ENCODE results near the gene ILDR2.

ILDR2 gene

DNA sequence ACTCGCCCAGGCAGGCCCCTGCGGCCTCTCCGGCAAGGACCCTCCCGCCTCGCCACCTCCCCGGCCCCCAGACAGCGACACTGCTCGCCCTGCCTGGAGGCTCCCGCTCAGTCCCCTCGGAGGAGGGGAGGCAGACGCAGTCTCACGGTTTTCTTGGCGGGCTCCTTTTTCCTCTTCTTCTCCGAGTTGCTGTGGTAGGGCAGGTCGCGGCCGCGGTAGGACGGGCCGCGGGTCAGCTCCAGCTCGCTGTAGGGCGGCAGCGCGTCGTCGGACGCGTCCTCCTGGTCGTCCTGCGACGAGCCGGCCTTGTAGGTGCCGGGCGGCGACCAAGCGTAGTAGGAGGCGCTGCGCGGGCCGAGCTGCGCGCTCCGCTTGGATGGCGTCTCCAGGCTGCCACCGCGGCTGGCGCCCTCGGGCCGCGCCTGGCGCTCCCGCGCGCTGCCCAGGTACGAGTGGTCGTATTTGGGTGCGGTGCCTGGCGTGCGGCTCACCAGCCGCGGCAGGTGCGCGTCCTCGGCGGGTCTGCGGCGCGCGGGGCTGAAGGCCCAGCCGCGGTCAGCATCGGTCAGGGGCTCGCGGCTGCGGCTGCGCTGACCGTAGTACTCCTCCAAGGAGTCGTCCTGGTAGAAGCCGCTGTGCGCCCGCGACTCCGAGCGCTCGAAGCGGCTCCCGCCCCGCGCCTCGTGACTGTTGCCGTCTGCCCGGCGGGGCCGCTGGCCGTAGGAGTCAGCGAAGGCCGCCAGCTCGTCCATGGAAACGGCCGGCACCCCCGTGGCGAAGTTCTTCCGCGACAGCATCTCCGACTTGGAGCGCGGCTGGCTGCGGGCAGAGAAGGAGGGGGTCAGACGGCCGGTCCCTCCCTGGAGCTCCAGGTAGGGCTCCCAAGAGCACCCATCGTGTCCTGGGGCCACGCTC, 54.5 kb downstream of the ILDR2 start (continued):
- TF ChIP-seq ZNF830 (tag by site-specific recombination; IDR thresholded peaks at IDR 0.05; ENCODE audit: low read depth): no peak
- TF ChIP-seq, protein P1, sequence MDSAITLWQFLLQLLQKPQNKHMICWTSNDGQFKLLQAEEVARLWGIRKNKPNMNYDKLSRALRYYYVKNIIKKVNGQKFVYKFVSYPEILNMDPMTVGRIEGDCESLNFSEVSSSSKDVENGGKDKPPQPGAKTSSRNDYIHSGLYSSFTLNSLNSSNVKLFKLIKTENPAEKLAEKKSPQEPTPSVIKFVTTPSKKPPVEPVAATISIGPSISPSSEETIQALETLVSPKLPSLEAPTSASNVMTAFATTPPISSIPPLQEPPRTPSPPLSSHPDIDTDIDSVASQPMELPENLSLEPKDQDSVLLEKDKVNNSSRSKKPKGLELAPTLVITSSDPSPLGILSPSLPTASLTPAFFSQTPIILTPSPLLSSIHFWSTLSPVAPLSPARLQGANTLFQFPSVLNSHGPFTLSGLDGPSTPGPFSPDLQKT (IDR thresholded peaks at IDR 0.05; ENCODE audit: borderline replicate concordance, low read depth, low read length): no peak
- TF ChIP-seq FEZF1 (tag by site-specific recombination; IDR thresholded peaks at IDR 0.05): no peak
- no peak for TF ChIP-seq HOXC10 (CRISPR knock-in tag; IDR thresholded peaks at IDR 0.05)
- TF ChIP-seq, protein P2, sequence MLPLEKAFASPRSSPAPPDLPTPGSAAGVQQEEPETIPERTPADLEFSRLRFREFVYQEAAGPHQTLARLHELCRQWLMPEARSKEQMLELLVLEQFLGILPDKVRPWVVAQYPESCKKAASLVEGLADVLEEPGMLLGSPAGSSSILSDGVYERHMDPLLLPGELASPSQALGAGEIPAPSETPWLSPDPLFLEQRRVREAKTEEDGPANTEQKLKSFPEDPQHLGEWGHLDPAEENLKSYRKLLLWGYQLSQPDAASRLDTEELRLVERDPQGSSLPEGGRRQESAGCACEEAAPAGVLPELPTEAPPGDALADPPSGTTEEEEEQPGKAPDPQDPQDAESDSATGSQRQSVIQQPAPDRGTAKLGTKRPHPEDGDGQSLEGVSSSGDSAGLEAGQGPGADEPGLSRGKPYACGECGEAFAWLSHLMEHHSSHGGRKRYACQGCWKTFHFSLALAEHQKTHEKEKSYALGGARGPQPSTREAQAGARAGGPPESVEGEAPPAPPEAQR (tag by site-specific recombination; IDR thresholded peaks at IDR 0.05): no peak
- TF ChIP-seq GLIS2 (tag by site-specific recombination; IDR thresholded peaks at IDR 0.05): no peak
- TF ChIP-seq ZBTB1 (tag by site-specific recombination; IDR thresholded peaks at IDR 0.05): no peak
- TF ChIP-seq KLF8 (tag by site-specific recombination; IDR thresholded peaks at IDR 0.05): no peak
- no peak for TF ChIP-seq PRDM1 (tag by site-specific recombination; IDR thresholded peaks at IDR 0.05)
- TF ChIP-seq ZEB2 (tag by site-specific recombination; IDR thresholded peaks at IDR 0.05): no peak

DNA sequence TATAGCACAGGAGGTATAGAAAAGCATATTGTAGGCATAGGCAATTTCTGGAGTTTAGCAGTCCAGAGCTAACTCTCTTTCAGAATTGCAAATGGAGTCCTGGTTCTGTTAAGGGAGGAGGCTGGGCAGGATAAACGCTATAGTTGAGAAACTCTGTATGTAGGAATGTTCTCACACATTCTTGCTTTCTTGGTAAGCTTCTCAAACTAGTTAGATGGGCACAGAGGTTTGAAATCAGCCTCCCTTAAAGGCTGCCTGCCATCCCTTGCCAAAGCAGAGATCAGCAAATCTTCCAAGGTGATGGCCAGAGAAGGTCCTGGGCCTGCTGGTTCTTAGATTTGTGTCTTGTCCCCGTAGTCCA, 56.4 kb downstream of the ILDR2 start:
- CTCF ChIA-PET: interaction anchor here (2.0 to 18.5 kb wide), 2 partner anchors 9 to 138 kb away, joined by 12 to 702 read pairs; no protein-coding TSS in a partner anchor

DNA sequence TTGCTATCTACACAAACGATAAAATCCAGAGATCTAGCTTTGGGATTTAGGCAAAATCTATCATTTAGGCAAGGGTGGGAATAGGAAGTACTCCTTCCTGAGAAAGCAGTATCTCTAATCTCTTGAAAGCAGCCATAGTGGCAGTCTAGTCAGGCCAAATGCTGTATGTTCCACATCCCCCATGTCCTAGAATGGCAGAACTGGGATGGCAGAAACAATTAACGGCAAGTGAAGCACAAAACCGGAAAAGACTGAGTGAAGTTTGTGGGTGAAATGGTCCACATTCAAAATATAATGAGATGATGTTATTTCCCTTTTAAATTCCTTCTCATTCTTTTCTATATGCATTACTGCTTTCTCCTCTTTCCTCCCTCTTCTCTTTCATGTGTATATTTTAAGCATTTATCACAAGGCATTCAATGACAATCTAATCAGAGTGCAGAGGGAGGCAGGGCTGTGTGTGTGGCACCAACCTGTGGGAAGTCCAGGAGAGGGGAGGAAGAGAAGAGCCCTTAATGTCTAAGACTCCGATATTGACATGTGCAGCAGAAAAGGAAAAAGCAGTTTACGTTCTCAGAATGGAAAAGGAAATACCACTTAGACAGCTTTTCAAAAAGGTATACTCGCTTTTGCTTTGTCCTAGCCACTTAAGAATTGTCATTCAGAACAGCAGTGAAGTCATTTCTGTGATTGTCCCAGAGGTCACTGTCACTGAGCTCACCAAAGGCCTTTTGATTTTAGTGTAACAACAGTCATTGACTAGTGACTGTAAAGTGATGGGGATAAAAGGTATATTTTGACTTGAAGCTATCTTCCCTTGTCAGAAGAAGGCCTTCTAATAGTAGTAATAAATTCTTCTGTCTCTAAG, 57.0 kb downstream of the ILDR2 start:
- H3K27ac ChIP-seq (ENCODE audit: extremely low read depth, low read depth, low read length): no peak overlapping the region
- no peaks in the 10 kb centered on the region for H3K9me3 ChIP-seq (ENCODE audit: control insufficient read depth, insufficient read depth, low read depth, low read length)
- no peaks in the 10 kb centered on the region for H3K4me1 ChIP-seq (ENCODE audit: control insufficient read depth, insufficient read depth, low read length)
- no peak overlapping the region for H3K4me3 ChIP-seq (ENCODE audit: low read depth, low read length)
- no peaks in the 10 kb centered on the region for H3K36me3 ChIP-seq (ENCODE audit: control insufficient read depth in 2 of 2, insufficient read depth in 1 of 2, low read length in 2 of 2)
- ChIA-PET POLR2A (interaction anchor here (1.0 kb wide), 1 partner anchor 141 kb away, joined by 4 read pairs; no protein-coding TSS in a partner anchor), CTCF (interaction anchor here (2.0 to 18.5 kb wide), 2 partner anchors 9 to 139 kb away, joined by 12 to 702 read pairs; no protein-coding TSS in a partner anchor)
- TF ChIP-seq ZNF768 (tag by site-specific recombination; IDR thresholded peaks at IDR 0.05) (no peak), KLF7 (tag by site-specific recombination; IDR thresholded peaks at IDR 0.05; ENCODE audit: borderline replicate concordance) (no peak)
- TF ChIP-seq, protein P3, sequence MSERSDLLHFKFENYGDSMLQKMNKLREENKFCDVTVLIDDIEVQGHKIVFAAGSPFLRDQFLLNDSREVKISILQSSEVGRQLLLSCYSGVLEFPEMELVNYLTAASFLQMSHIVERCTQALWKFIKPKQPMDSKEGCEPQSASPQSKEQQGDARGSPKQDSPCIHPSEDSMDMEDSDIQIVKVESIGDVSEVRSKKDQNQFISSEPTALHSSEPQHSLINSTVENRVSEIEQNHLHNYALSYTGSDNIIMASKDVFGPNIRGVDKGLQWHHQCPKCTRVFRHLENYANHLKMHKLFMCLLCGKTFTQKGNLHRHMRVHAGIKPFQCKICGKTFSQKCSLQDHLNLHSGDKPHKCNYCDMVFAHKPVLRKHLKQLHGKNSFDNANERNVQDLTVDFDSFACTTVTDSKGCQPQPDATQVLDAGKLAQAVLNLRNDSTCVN (tag by site-specific recombination; optimal IDR thresholded peaks at IDR 0.05): no peak

More for the DNA sequence above, 56.4 kb downstream of the ILDR2 start:
- POLR2A ChIA-PET: interaction anchor here (1.0 kb wide), 1 partner anchor 140 kb away, joined by 4 read pairs; no protein-coding TSS in a partner anchor
- TF ChIP-seq ZNF2 (tag by site-specific recombination; IDR thresholded peaks at IDR 0.05) (no peak), ZSCAN30 (tag by site-specific recombination; IDR thresholded peaks at IDR 0.05) (no peak)
- no peak overlapping the region for H3K27ac ChIP-seq (ENCODE audit: extremely low read depth, low read depth, low read length)
- no peak overlapping the region for H3K4me3 ChIP-seq (ENCODE audit: low read depth, low read length)
- H3K36me3 ChIP-seq (ENCODE audit: control insufficient read depth in 2 of 2, insufficient read depth in 1 of 2, low read length in 2 of 2): no peaks in the 10 kb centered on the region
- no peaks in the 10 kb centered on the region for H3K9me3 ChIP-seq (ENCODE audit: control insufficient read depth, insufficient read depth, low read depth, low read length)
- no peaks in the 10 kb centered on the region for H3K4me1 ChIP-seq (ENCODE audit: control insufficient read depth, insufficient read depth, low read length)

Measured in HEK293 (cell line).